Activated B cell treated with CpG ODN at 0.5 μM for 24 hours (primary cell): Measurements from ENCODE around the gene ABHD15. TPM values are rescaled to one million over a fixed set of nuclear protein-coding genes. Genes with fewer than 3 reads are reported as not detected.

Experiments
- ATAC-seq: fragments of 200-7000 bp; cut with Tn5 transposase; one replicate; pipeline ENCODE4 v1.10.0; 2021; ENCODE audit warnings: low read depth, mild to moderate bottlenecking, moderate library complexity
- CTCF ChIA-PET: fragments of 350-600 bp; sonication (Branson Sonifier 250); formaldehyde crosslinking; loops from one replicate; lab custom pipeline; 2021; ENCODE audit warnings: antibody characterized with exemption; lab: Charles Lee
- POLR2A ChIA-PET: fragments of 350-600 bp; sonication (Branson Sonifier 250); formaldehyde crosslinking; loops from one replicate; lab custom pipeline; 2021; ENCODE audit warnings: antibody characterized with exemption; lab: Charles Lee
- DNase-seq: peaks from one replicate; pipeline ENCODE4 v3.0.0; 2022
- H3K27ac Mint-ChIP-seq: one replicate; pipeline ENCODE4 v1.8.0; 2020; ENCODE audit warnings: mixed read lengths
- H3K27me3 Mint-ChIP-seq: one replicate; pipeline ENCODE4 v1.8.0; 2021; ENCODE audit warnings: mixed read lengths
- H3K36me3 Mint-ChIP-seq: one replicate; pipeline ENCODE4 v1.8.0; 2021; ENCODE audit warnings: low read depth, mixed read lengths
- H3K4me1 Mint-ChIP-seq: one replicate; pipeline ENCODE4 v1.8.0; 2021; ENCODE audit warnings: mixed read lengths
- H3K4me3 Mint-ChIP-seq: one replicate; pipeline ENCODE4 v1.8.0; 2020; ENCODE audit warnings: mild to moderate bottlenecking, mixed read lengths
- H3K9me3 Mint-ChIP-seq: one replicate; pipeline ENCODE4 v1.8.0; 2020; ENCODE audit warnings: mixed read lengths
- intact Hi-C: fragments of 100-400 bp; cut with micrococcal nuclease; formaldehyde crosslinking; loops from one replicate; pipeline ENCODE4 v1.15.1; 2024
- total RNA-seq: library from RNA; stranded (reverse); gene quantifications from 2 replicates; pipeline ENCODE4 v1.2.3, GENCODE V29; 2022
- TF ChIP-seq, protein P1 (sequence below): fragments of 200-600 bp; IDR thresholded peaks from one replicate; pipeline ENCODE4 v1.8.0; 2022; ENCODE audit warnings: antibody characterized with exemption, mild to moderate bottlenecking

ABHD15 gene
- total RNA-seq, 1 donor from 2014 or later, result 11.0 TPM

DNA sequence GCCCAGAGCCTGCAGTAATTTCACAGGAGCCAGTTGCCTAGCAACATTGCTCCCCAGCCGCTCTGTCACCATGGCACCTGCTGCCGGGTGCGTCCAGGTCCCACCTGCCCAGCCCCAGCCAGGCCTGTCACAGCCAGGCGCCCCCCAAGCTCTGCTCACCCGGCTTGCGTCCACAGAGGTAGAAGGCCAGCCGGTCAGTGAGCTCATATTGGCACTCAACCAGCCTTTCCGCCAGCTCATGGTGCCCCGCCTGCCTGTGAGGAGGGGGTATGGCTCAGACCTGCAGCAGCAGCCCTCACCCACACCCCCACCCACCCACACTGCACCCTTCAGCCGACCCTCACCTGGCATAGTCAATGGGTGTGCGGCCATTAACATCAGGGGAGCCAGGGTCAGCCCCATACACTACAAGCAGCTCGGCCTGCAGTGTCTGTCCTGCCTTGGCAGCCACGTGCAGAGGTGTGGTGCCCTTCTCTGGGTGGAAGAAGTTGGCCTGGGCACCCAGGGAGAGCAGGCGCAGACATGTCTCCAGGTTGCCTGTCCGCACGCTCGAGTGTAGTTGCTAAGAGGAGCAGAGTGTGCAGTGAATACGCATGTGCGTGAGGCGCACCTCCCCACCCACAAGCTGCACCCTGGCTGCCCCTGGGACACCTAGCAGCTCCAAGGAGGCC lies 14.9 kb upstream of the ABHD15 start:
- no peak overlapping the region for H3K27ac Mint-ChIP-seq
- TF ChIP-seq, protein P1, sequence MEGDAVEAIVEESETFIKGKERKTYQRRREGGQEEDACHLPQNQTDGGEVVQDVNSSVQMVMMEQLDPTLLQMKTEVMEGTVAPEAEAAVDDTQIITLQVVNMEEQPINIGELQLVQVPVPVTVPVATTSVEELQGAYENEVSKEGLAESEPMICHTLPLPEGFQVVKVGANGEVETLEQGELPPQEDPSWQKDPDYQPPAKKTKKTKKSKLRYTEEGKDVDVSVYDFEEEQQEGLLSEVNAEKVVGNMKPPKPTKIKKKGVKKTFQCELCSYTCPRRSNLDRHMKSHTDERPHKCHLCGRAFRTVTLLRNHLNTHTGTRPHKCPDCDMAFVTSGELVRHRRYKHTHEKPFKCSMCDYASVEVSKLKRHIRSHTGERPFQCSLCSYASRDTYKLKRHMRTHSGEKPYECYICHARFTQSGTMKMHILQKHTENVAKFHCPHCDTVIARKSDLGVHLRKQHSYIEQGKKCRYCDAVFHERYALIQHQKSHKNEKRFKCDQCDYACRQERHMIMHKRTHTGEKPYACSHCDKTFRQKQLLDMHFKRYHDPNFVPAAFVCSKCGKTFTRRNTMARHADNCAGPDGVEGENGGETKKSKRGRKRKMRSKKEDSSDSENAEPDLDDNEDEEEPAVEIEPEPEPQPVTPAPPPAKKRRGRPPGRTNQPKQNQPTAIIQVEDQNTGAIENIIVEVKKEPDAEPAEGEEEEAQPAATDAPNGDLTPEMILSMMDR, result no peak
- intact Hi-C loops, result no loop called here
- DNase-seq, result no peak
- H3K4me1 Mint-ChIP-seq, result peaks cover 37% of the 10 kb centered on the region
- H3K9me3 Mint-ChIP-seq, result no peaks in the 10 kb centered on the region
- no peak overlapping the region for H3K4me3 Mint-ChIP-seq
- ATAC-seq, result no peak
- H3K27me3 Mint-ChIP-seq, result no peaks in the 10 kb centered on the region
- ChIA-PET CTCF (interaction anchor here (1.1 to 9.0 kb wide), 7 partner anchors 11 to 350 kb away, joined by 3 to 70 read pairs (median 9); partner anchors contain the start of genes ANKRD13B and TP53I13), POLR2A (interaction anchor here (0.7 to 5.1 kb wide), 6 partner anchors 10 to 58 kb away, joined by 3 to 32 read pairs (median 3); partner anchors contain the start of genes ANKRD13B and TP53I13)
- H3K36me3 Mint-ChIP-seq, result peaks cover 37% of the 10 kb centered on the region

DNA sequence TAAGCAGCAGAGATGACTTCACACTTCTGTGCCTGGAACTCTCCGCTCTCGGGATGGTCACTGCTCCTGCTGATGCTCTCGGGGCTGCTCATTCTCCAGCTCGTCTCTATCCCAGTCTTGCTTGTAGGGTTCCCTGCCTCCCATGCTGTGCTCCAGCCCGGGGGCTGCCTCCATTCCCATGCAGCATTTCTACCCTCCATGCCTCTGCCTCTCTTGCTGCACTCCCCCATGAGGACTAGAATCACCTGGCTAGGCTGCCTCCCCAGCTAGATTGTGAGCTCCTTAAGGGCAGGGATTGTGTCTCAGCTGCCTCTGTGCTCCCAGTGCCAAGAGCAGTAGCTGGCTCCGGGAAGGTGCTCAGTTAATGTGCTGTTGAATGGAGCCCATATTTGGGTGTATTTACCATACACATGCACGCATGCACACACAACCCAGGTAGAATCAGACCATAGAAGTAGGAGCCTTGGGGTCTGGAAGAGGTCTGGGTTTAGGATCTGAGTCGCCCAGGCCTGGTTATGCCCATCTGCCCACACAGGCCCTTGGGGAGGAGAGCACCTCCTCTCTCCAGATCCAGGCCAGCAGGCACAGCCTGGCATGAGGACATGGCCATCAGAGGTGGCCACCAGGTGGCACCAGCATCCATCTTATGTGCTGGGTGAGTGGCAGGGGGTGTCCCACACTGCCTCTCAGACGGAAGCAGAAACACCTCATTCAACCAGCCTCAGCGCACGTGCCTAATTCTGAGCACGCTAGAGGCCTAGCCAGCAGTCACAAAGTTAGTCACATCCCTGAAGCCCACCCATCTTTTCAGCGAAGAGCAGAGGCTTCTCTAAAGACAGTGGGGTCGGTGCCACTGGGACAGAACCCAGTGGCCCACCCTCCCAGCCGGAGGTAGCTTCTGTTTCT lies 13.3 kb upstream of the ABHD15 start:
- DNase-seq, result peak; percentile 82
- intact Hi-C loops, result loop anchor here (1.0 kb wide), 8 partner anchors 11 to 513 kb away; partner anchors contain the start of gene TP53I13
- peak overlapping the region; percentile 71 for H3K27ac Mint-ChIP-seq
- TF ChIP-seq, protein P1, result no peak
- H3K9me3 Mint-ChIP-seq, result no peaks in the 10 kb centered on the region
- POLR2A ChIA-PET, result interaction anchor here (0.7 to 5.1 kb wide), 9 partner anchors 8 to 37 kb away, joined by 3 to 32 read pairs (median 4); partner anchors contain the start of gene ANKRD13B
- H3K36me3 Mint-ChIP-seq, result peaks cover 49% of the 10 kb centered on the region
- ATAC-seq, result peak; percentile 98
- CTCF ChIA-PET, result interaction anchor here (1.1 to 9.0 kb wide), 10 partner anchors 11 to 441 kb away, joined by 3 to 70 read pairs (median 8); partner anchors contain the start of genes ABHD15, ANKRD13B and TP53I13
- H3K27me3 Mint-ChIP-seq, result no peaks in the 10 kb centered on the region
- no peak overlapping the region for H3K4me3 Mint-ChIP-seq
- peaks cover 27% of the 10 kb centered on the region for H3K4me1 Mint-ChIP-seq

DNA sequence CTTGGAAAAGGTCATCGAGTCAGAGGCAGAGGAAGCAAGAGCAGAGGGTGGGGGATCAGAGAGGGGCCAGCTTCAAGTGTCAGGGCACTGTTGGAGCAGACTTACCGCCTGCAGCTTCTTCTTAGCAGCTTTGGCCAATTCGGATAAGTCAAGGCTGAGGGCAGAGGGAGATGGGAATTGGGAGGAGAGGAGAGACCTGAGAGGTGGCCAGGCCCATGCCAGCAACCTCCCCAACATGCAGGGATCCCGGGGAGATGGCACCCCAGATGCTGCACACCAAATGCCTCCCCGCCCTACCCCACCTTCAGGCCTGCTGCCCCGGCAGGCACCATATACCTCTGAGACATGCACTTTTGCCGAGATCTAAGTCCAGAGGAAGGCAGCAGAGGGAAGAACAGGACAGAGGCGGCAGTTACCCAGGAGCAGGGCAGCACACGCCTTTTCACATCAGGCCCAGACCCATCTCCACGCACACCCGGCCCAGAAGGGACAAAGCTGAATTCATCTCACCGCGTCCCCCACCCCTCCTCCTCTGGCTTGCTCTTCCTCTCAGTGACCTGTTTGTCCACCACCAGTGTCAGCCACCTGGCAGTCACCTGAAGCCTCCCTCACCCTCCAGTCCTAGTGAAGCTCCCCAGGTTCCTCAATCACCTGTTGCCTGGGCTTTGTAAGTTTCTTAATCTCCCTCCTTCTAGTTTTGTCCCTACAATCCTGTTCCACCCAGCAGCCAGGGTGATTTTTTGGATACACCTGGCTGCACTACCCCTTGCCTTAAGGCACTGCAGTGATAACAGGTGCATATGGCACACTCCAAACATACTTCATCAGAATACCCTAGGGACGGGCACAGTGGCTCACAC lies 12.0 kb upstream of the ABHD15 start:
- Mint-ChIP-seq H3K4me1 (peaks cover 26% of the 10 kb centered on the region), H3K4me3 (no peak overlapping the region), H3K36me3 (peaks cover 60% of the 10 kb centered on the region), H3K27me3 (no peaks in the 10 kb centered on the region), H3K27ac (no peak overlapping the region), H3K9me3 (no peaks in the 10 kb centered on the region)
- CTCF ChIA-PET, result interaction anchor here (1.1 to 9.0 kb wide), 7 partner anchors 12 to 443 kb away, joined by 3 to 70 read pairs (median 4); partner anchors contain the start of genes ABHD15 and ANKRD13B
- POLR2A ChIA-PET, result interaction anchor here (0.7 to 5.1 kb wide), 6 partner anchors 10 to 514 kb away, joined by 3 to 32 read pairs (median 3); partner anchors contain the start of gene ANKRD13B
- DNase-seq (no peak), ATAC-seq (no peak)
- intact Hi-C loops, result no loop called here
- TF ChIP-seq, protein P1, result no peak

DNA sequence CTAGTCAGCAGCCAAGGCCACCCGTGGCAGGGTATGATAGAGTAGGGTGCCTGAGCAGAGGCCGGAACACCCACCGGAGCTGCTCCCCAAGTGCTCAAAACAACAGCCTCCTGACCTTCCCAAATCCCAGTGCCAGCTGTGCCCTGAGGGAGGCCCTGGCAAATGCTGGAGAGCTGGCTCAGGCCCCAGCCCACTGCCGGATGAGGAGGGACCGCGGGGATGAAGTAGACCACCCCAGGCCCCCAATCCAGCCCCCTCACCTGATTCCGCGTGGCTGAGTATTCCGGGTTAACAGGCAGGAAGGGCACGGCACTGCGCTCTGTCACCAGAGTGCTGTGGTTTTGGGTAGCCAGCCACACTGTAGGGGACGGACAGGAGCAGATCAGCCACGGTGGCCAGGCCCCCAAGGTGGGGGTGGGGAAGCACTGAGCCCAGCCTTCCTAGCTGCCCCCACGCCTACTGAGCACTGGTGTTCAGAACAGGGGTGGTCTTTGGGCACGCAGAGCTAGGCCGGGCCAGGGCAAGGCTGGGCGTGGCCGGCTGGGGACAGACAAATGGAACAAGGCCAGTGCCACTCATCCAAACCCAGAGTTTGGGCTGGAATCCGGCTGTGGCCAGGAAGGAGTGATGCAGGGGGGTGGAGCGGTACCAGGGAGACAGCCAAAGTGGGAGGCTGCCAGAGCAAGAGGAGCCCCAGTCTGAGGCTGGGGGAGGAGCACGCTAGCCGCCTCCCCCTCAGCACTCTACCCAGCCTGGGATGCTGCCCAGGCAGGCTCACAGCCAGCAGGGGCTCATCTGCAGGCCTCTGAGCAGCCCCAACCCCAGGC lies 10.8 kb upstream of the ABHD15 start:
- intact Hi-C loops, result no loop called here
- peaks cover 21% of the 10 kb centered on the region for H3K4me1 Mint-ChIP-seq
- H3K27me3 Mint-ChIP-seq, result no peaks in the 10 kb centered on the region
- H3K9me3 Mint-ChIP-seq, result no peaks in the 10 kb centered on the region
- DNase-seq (no peak), ATAC-seq (no peak)
- no peak overlapping the region for H3K27ac Mint-ChIP-seq
- peaks cover 62% of the 10 kb centered on the region for H3K36me3 Mint-ChIP-seq
- ChIA-PET POLR2A (interaction anchor here (0.7 to 5.1 kb wide), 3 partner anchors 10 to 14 kb away, joined by 3 to 32 read pairs (median 7); partner anchors contain the start of gene ANKRD13B), CTCF (interaction anchor here (1.3 to 9.0 kb wide), 4 partner anchors 15 to 41 kb away, joined by 3 to 70 read pairs (median 30); partner anchors contain the start of gene ANKRD13B)
- H3K4me3 Mint-ChIP-seq, result no peak overlapping the region
- TF ChIP-seq, protein P1, result no peak
